ENCODE measurements around the gene MCTP1. TPM values are rescaled to one million over a fixed set of nuclear protein-coding genes. Genes with fewer than 3 reads are reported as not detected.

Gene MCTP1
- total and polyA plus RNA-seq, 10 of the 15 experiments (the other 5 are each of a cell fraction or from before 2014, with no cell fraction given): 12.6 to 45.9 (median 18.8) TPM

- TF ChIP-seq REST (IDR thresholded peaks at IDR 0.05; ENCODE audit: low read depth, low read length) (no peak), MTA3 (IDR thresholded peaks at IDR 0.05; ENCODE audit: borderline replicate concordance, low read length) (no peak)
Observed at GRCh38 chr5:94869921-94870320, 415.0 kb downstream of the MCTP1 start (continued).

GRCh38 chr5:94863951-94864350, 420.9 kb downstream of the MCTP1 start:
- no peak for DNase-seq (ENCODE audit: low read depth, low spot score)
- no peaks in the 10 kb centered on the region for H3K27me3 ChIP-seq (replicated peaks in 1 of 2; ENCODE audit: control insufficient read depth in 2 of 2, insufficient read depth in 2 of 2, low read length in 1 of 2)
- no peaks in the 10 kb centered on the region for H3K79me2 ChIP-seq (ENCODE audit: control insufficient read depth, insufficient read depth, low read length)
- RAD21 ChIA-PET (ENCODE audit: unreplicated experiment): no interaction called here
- POLR2A ChIA-PET: no interaction called here
- no peak overlapping the region for H3K27ac ChIP-seq (ENCODE audit: control insufficient read depth, insufficient read depth)
- 26% methylated on average over 3 of the region's 3 CpGs for WGBS (ENCODE audit: insufficient coverage, insufficient replicate concordance, low lambda C conversion rate, missing lambda C conversion rate)
- H3K36me3 ChIP-seq (ENCODE audit: control insufficient read depth in 2 of 2, insufficient read depth in 2 of 2, low read length in 1 of 2): no peaks in the 10 kb centered on the region; a peak in 2 of 4 replicates
- H4K20me1 ChIP-seq (ENCODE audit: control insufficient read depth, insufficient read depth): no peaks in the 10 kb centered on the region
- H2AFZ ChIP-seq (ENCODE audit: control insufficient read depth, low read depth, low read length): no peak overlapping the region
- no TSS peak for BruUV-seq (replicated peaks)
- H3K4me3 ChIP-seq: no peak overlapping the region
- CTCF ChIA-PET: no interaction called here
- no peaks in the 10 kb centered on the region for H3K9me3 ChIP-seq (replicated peaks; ENCODE audit: control insufficient read depth, insufficient read depth, low read length)
- H3K4me1 ChIP-seq (ENCODE audit: control insufficient read depth, insufficient read depth, low read length): no peaks in the 10 kb centered on the region
- no peak overlapping the region for H3K4me2 ChIP-seq (ENCODE audit: control insufficient read depth, insufficient read depth)
- in situ Hi-C loops (cut with MboI): no loop called here
- H3K9ac ChIP-seq (ENCODE audit: control insufficient read depth, insufficient read depth, low read length): no peak overlapping the region
- intact Hi-C loops (cut with micrococcal nuclease; ENCODE audit: unreplicated experiment): no loop called here
- no peak for FAIRE-seq
- ATAC-seq: no peak
- SMC1A ChIA-PET (ENCODE audit: uncharacterized antibody, unreplicated experiment): no interaction called here
- no peak for TF ChIP-seq NBN (IDR thresholded peaks at IDR 0.05)
- no peak for TF ChIP-seq MYB (IDR thresholded peaks at IDR 0.05; ENCODE audit: borderline replicate concordance, low read depth, low read length)
- TF ChIP-seq SMAD5 (IDR thresholded peaks at IDR 0.05; ENCODE audit: low read depth): no peak
- no peak for TF ChIP-seq NFYA (IDR thresholded peaks at IDR 0.05; ENCODE audit: borderline replicate concordance, low read depth, low read length)
- no peak for TF ChIP-seq RB1 (IDR thresholded peaks at IDR 0.05; ENCODE audit: borderline replicate concordance)
- TF ChIP-seq CTCF (IDR thresholded peaks at IDR 0.05 in 2 of 3, conservative IDR thresholded peaks at IDR 0.05 in 1 of 3; ENCODE audit: control insufficient read depth in 2 of 3, extremely low read depth in 1 of 3, insufficient read depth in 1 of 3, low read depth in 3 of 3, low read length in 3 of 3): no peak
- TF ChIP-seq MTA2 (IDR thresholded peaks at IDR 0.05; ENCODE audit: low read depth): no peak
- no peak for TF ChIP-seq IRF3 (IDR thresholded peaks at IDR 0.05)
- TF ChIP-seq IKZF1 (conservative IDR thresholded peaks at IDR 0.05): no peak
- TF ChIP-seq MLLT1 (IDR thresholded peaks at IDR 0.05): no peak
- no peak for TF ChIP-seq SMAD1 (IDR thresholded peaks at IDR 0.05; ENCODE audit: low read depth, partially characterized antibody)
- TF ChIP-seq ELK1 (IDR thresholded peaks at IDR 0.05; ENCODE audit: low read depth, low read length): no peak

All from GM12878 (cell line).